Sciatic nerve (tissue), 2 donors: ENCODE measurements around the gene BICDL1. TPM values are rescaled to one million over a fixed set of nuclear protein-coding genes. Genes with fewer than 3 reads are reported as not detected.
A peak's percentile ranks its signal among the peaks of the same experiment; 100 is the strongest.

Source experiments
- ATAC-seq: fragments of 200-7000 bp; cut with Tn5 transposase; one replicate; pipeline ENCODE4 v1.9.1; 2020; ENCODE audit warnings: mild to moderate bottlenecking, moderate library complexity
- DNase-seq: peaks from one replicate; pipeline ENCODE4 v3.0.0-alpha.2; 2020; ENCODE audit warnings: low spot score
- intact Hi-C: fragments of 100-400 bp; cut with DNase I; formaldehyde crosslinking; loops from one replicate; pipeline ENCODE4 v1.14.2; 2022
- total RNA-seq: library from RNA; stranded (reverse); fragmentation: NEBNext Ultra II Directional; extraction: Animal tissue kit (Norgen Biotek cat#: 25700); gene quantifications from one replicate; pipeline ENCODE4 v1.2.1, GENCODE V29; 2021
- donor health status: DM: no; HTN: no; CAD: no.
- donor health status: DM: no; HTN: no; CAD: no.

BICDL1 gene
- total RNA-seq, 1 donor from 2014 or later = 1.5 TPM

- DNase-seq (no peak), ATAC-seq (no peak)
- intact Hi-C loops = no loop called here
Observed at GRCh38 chr12:120072472-120073249, 83.6 kb downstream of the BICDL1 start.

- intact Hi-C loops = no loop called here
- ATAC-seq (no peak), DNase-seq (no peak)
Observed at GRCh38 chr12:120075034-120075616, 86.1 kb downstream of the BICDL1 start.

- ATAC-seq (no peak), DNase-seq (no peak)
- intact Hi-C loops = no loop called here
Observed at GRCh38 chr12:120076651-120077050, 87.6 kb downstream of the BICDL1 start.

- no peak for ATAC-seq
- no peak for DNase-seq
- intact Hi-C loops = no loop called here
Observed at GRCh38 chr12:120077260-120077659, 88.2 kb downstream of the BICDL1 start.

- intact Hi-C loops = no loop called here
- DNase-seq = peak; percentile 21
- no peak for ATAC-seq
Observed at GRCh38 chr12:120078868-120079267, 89.8 kb downstream of the BICDL1 start.

GRCh38 chr12:120079411-120080400 is 90.7 kb downstream of the BICDL1 start:
- ATAC-seq (no peak), DNase-seq (peak; percentile 48)
- intact Hi-C loops = no loop called here

GRCh38 chr12:120081641-120082040 is 92.6 kb downstream of the BICDL1 start:
- ATAC-seq = no peak
- DNase-seq = no peak
- intact Hi-C loops = no loop called here

GRCh38 chr12:120085920-120086645 is 97.0 kb downstream of the BICDL1 start:
- ATAC-seq (no peak), DNase-seq (peak; percentile 23)
- intact Hi-C loops = no loop called here

GRCh38 chr12:120086801-120087621 is 98.0 kb downstream of the BICDL1 start:
- DNase-seq = peak; percentile 98
- peak; percentile 99 for ATAC-seq
- intact Hi-C loops = no loop called here

- DNase-seq (no peak), ATAC-seq (no peak)
- intact Hi-C loops = no loop called here
Observed at GRCh38 chr12:120089105-120089504, 100.1 kb downstream of the BICDL1 start.

GRCh38 chr12:120089796-120090195 is 100.8 kb downstream of the BICDL1 start:
- no peak for DNase-seq
- intact Hi-C loops = no loop called here
- no peak for ATAC-seq

- ATAC-seq = no peak
- no peak for DNase-seq
- intact Hi-C loops = no loop called here
Observed at GRCh38 chr12:120090206-120090605, 101.2 kb downstream of the BICDL1 start.

- ATAC-seq (no peak), DNase-seq (no peak)
- intact Hi-C loops = no loop called here
Observed at GRCh38 chr12:120090626-120091295, 101.7 kb downstream of the BICDL1 start.

- DNase-seq (no peak), ATAC-seq (no peak)
- intact Hi-C loops = no loop called here
Observed at GRCh38 chr12:120091371-120092090, 102.5 kb downstream of the BICDL1 start.

GRCh38 chr12:120092551-120093335 is 103.7 kb downstream of the BICDL1 start:
- intact Hi-C loops = no loop called here
- no peak for DNase-seq
- no peak for ATAC-seq

GRCh38 chr12:120093336-120093591 is 104.2 kb downstream of the BICDL1 start:
- ATAC-seq = peak; percentile 40
- intact Hi-C loops = no loop called here
- DNase-seq = no peak
